HCT116 (cell line): Measurements from ENCODE around the gene MIF4GD. TPM values are rescaled to one million over a fixed set of nuclear protein-coding genes. Genes with fewer than 3 reads are reported as not detected.

Experiments used
- ATAC-seq: fragments of 200-7000 bp; cut with Tn5 transposase; 2 replicates; pipeline ENCODE4 v1.9.1; 2020; ENCODE audit warnings: mild to moderate bottlenecking, moderate library complexity
- BruUV-seq: library from RNA; stranded (reverse); fragments of 400-500 nt; replicated peaks from 2 replicates; lab custom pipeline; 2021; lab: Mats Ljungman, UMichigan
- CTCF ChIA-PET: fragments of 300-600 bp; sonication (Branson Sonifier 250); formaldehyde crosslinking; loops from one replicate; lab custom pipeline; 2021; ENCODE audit warnings: antibody characterized with exemption; lab: Charles Lee
- POLR2A ChIA-PET: fragments of 300-600, 350-600 bp; sonication (Branson Sonifier 250); formaldehyde crosslinking; loops from one replicate; lab custom pipeline; 2021; ENCODE audit warnings: antibody characterized with exemption; lab: Charles Lee
- RAD21 ChIA-PET, 2 experiments: fragments of 300-600 bp; sonication (Branson Sonifier 250); formaldehyde crosslinking; loops; one replicate each; lab custom pipeline; 2023; ENCODE audit warnings: low total read pairs in 2 of 2; ENCODE audit not compliant: uncharacterized antibody in 2 of 2, unreplicated experiment in 2 of 2, low non-redundant PET in 1 of 2; lab: Charles Lee
- DNase-seq: peaks from one replicate; pipeline ENCODE4 v3.0.0-alpha.2; 2010; ENCODE audit warnings: low read depth, low spot score
- H2AFZ ChIP-seq: fragments of 200-600 bp; shearing (Covaris generic), sonication (generic); 2 replicates; pipeline ENCODE4 v1.6.1; 2017; ENCODE audit warnings: low read depth, mixed run types, mixed read lengths, antibody characterized with exemption, low read length; ENCODE audit not compliant: poor library complexity, severe bottlenecking
- H3K27ac ChIP-seq: 2 replicates; pipeline ENCODE4 v1.5.1; 2012; ENCODE audit warnings: low read depth, low read length
- H3K27me3 ChIP-seq: fragments of 200-600 bp; sonication (generic); 2 replicates; pipeline ENCODE4 v1.6.1; 2016; ENCODE audit warnings: mixed run types, low read length, mixed read lengths; ENCODE audit not compliant: insufficient read depth
- H3K36me3 ChIP-seq, 2 experiments: fragments of 200-500 bp in 1 of 2; fragments of 200-600 bp in 1 of 2; sonication (Bioruptor generic) in 1 of 2; sonication (generic) in 1 of 2; 2 replicates each; pipeline versions ENCODE4 v1.5.1 to v1.6.1; 2014 to 2016; ENCODE audit warnings: low read length in 2 of 2, inconsistent platforms in 1 of 2, mixed read lengths in 1 of 2, mixed run types in 1 of 2; ENCODE audit not compliant: insufficient read depth in 2 of 2, control insufficient read depth in 1 of 2
- H3K4me1 ChIP-seq, 2 experiments: fragments of 200-600 bp in 1 of 2; sonication (generic) in 1 of 2; 2 replicates each; pipeline versions ENCODE4 v1.5.1 to v1.6.1; 2012 to 2017; ENCODE audit warnings: low read length in 2 of 2, inconsistent platforms in 1 of 2, mild to moderate bottlenecking in 1 of 2, mixed read lengths in 1 of 2, mixed run types in 1 of 2, moderate library complexity in 1 of 2; ENCODE audit not compliant: insufficient read depth in 2 of 2, control insufficient read depth in 1 of 2
- H3K4me2 ChIP-seq: fragments of 200-600 bp; sonication (generic); 2 replicates; pipeline ENCODE4 v1.6.1; 2017; ENCODE audit warnings: mixed run types, low read length, mixed read lengths
- H3K4me3 ChIP-seq, 2 experiments: fragments of 200-600 bp in 1 of 2; sonication (generic) in 1 of 2; replicated peaks in 1 of 2; 2 replicates each; pipeline ENCODE4 v1.5.1; 2011 to 2016; ENCODE audit warnings: low read length in 2 of 2, control low read depth in 1 of 2, low read depth in 1 of 2, mild to moderate bottlenecking in 1 of 2, mixed read lengths in 1 of 2, mixed run types in 1 of 2
- H3K79me2 ChIP-seq: fragments of 200-600 bp; sonication (generic); 2 replicates; pipeline ENCODE4 v1.6.1; 2017; ENCODE audit warnings: mild to moderate bottlenecking, mixed run types, low read length, moderate library complexity, mixed read lengths; ENCODE audit not compliant: insufficient read depth
- H3K9ac ChIP-seq: fragments of 200-600 bp; sonication (generic); 2 replicates; pipeline ENCODE4 v1.6.1; 2016; ENCODE audit warnings: low read length, mixed read lengths
- H3K9me2 ChIP-seq: fragments of 200-600 bp; sonication (generic), shearing (Covaris generic); 2 replicates; pipeline ENCODE4 v1.6.1; 2017; ENCODE audit warnings: mixed run types, mild to moderate bottlenecking, moderate library complexity; ENCODE audit not compliant: insufficient read depth
- H3K9me3 ChIP-seq, 2 experiments: fragments of 200-500 bp in 1 of 2; fragments of 200-600 bp in 1 of 2; sonication (Bioruptor generic) in 1 of 2; sonication (generic) in 1 of 2; 2 replicates each; pipeline ENCODE4 v1.6.1; 2014 to 2017; ENCODE audit warnings: low read length in 2 of 2, mixed read lengths in 2 of 2, inconsistent platforms in 1 of 2, low read depth in 1 of 2, mild to moderate bottlenecking in 1 of 2, mixed run types in 1 of 2, moderate library complexity in 1 of 2; ENCODE audit not compliant: control insufficient read depth in 1 of 2, insufficient read depth in 1 of 2
- H4K20me1 ChIP-seq: fragments of 200-600 bp; sonication (generic), shearing (Covaris generic); 2 replicates; pipeline ENCODE4 v1.6.1; 2017; ENCODE audit warnings: mixed run types, mild to moderate bottlenecking, moderate library complexity; ENCODE audit not compliant: insufficient read depth
- CTCF ChIP-seq, 3 experiments: fragments of 200-600 bp in 1 of 3; sonication (generic) in 1 of 3; IDR thresholded peaks in 2 of 3; conservative IDR thresholded peaks in 1 of 3; 2 replicates each; pipeline ENCODE4 v1.5.1; 2012 to 2017; ENCODE audit warnings: low read depth in 2 of 3, low read length in 2 of 3, antibody characterized with exemption in 1 of 3, borderline replicate concordance in 1 of 3, control low read depth in 1 of 3, mild to moderate bottlenecking in 1 of 3, mixed read lengths in 1 of 3, mixed run types in 1 of 3, moderate library complexity in 1 of 3; ENCODE audit not compliant: insufficient read depth in 1 of 3
- EGR1 ChIP-seq: IDR thresholded peaks from 2 replicates; pipeline ENCODE4 v1.6.1; 2012; ENCODE audit warnings: low read depth
- ELF1 ChIP-seq: IDR thresholded peaks from 2 replicates; pipeline ENCODE4 v1.6.1; 2012; ENCODE audit warnings: low read depth, borderline replicate concordance
- RAD21 ChIP-seq: IDR thresholded peaks from 2 replicates; pipeline ENCODE4 v1.6.1; 2012; ENCODE audit warnings: low read depth, mild to moderate bottlenecking
- SIN3A ChIP-seq: IDR thresholded peaks from 2 replicates; pipeline ENCODE4 v1.6.1; 2012; ENCODE audit warnings: low read depth
- TCF7L2 ChIP-seq: IDR thresholded peaks from 2 replicates; pipeline ENCODE4 v1.7.0; 2011; ENCODE audit warnings: borderline replicate concordance, inconsistent platforms; ENCODE audit not compliant: insufficient read depth, insufficient read length; ENCODE audit errors: extremely low read depth
- intact Hi-C: fragments of 100-400 bp; cut with micrococcal nuclease; formaldehyde crosslinking; loops from 2 replicates; pipeline ENCODE4 v1.10.0; 2022
- total RNA-seq: library from RNA; stranded (reverse); gene quantifications from one replicate; pipeline ENCODE4 v1.2.1, GENCODE V29; 2021; ENCODE audit not compliant: unreplicated experiment

MIF4GD gene
- total RNA-seq, 1 experiment from 2014 or later: 35.2 TPM

DNA sequence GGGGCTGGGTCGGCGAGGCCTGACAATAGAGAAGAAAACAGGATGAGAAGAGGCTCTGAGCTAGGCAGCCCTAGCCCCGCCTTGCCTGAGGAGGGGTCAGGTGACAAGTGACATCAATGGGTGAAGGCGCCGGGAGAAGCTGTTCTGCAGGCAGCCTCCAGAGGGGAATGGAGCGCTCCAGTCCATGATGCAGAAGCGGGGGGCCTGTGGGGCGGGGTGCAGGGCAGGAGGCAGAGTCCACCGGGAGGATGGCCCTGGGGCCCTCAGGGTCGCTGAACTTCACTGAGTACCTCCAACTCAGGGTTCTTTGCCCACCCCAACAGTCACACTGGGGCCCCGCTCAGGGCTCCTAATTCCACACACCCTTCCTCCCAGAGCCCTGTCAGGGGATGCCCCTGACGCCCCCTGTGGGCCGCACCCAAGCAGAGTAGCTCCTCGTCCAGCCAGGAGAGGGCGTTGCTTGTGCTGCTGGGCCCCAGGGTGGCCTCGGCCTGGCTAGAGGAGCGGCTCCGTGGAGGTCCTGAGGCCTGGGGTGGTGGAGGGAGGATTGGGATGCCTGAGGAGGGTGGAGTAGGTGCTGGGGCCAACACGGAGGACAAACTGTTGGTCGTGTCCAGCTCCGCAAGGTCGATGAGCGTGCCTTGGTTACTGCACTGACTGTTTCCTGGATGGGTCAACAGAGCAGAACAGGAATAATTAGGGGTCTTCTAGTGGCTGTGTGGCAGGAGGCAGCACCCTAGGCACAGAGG is 30.5 kb downstream of the MIF4GD start (continued):
- TF ChIP-seq CTCF (IDR thresholded peaks at IDR 0.05 in 2 of 3, conservative IDR thresholded peaks at IDR 0.05 in 1 of 3; ENCODE audit: borderline replicate concordance in 1 of 3, insufficient read depth in 1 of 3, low read depth in 2 of 3, low read length in 2 of 3) (peak; percentile 99 to 100 (median 100)), RAD21 (peak; percentile 69), EGR1 (no peak), SIN3A (no peak), ELF1 (no peak)
- TF ChIP-seq, all 23 proteins: peak for 4

DNA sequence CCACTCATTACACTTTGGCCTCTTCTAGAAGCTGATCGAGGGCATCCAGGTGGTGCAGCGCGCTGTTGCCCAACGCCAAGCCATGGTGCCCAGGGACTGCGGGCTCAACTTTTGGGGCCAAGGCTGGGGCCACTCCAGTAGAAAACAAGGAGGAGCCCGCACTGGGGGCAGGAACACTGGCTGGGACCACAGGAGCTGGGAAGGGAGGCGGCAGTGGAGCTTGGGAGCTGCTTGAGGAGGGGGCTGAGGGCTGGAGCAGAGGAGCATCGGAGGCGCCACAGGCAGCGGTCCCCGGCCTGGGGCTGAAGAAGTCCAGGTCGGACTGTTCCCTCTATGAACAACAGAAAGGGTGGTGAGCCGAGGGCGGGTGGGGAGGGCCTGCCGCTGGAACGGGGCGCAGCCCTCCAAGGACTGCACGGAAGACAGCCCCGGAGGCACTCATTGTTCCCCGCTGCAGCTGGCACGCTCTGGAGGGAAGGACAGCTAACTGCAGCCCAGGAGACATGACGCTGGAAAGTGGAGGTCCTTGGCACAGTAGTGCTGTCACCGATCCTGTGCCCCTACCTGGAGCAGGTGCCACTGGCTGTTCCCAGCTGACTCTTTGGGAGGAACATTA is 31.1 kb downstream of the MIF4GD start:
- CTCF ChIA-PET: interaction anchor here (0.6 to 3.3 kb wide), 26 partner anchors 8 to 508 kb away, joined by 3 to 30 read pairs (median 4); partner anchors contain the start of genes GGA3, GRB2, JPT1 and MIF4GD
- Histone ChIP-seq H3K36me3 (peaks cover 66 to 83% of the 10 kb centered on the region in 2 experiments), H4K20me1 (peaks cover 6% of the 10 kb centered on the region; the same call in 1 of the 2 replicates), H3K9me2 (no peaks in the 10 kb centered on the region), H3K4me3 (no peak overlapping the region), H3K79me2 (no peaks in the 10 kb centered on the region), H3K27me3 (no peaks in the 10 kb centered on the region), H3K4me1 (peaks cover 0 to 11% of the 10 kb centered on the region in 2 experiments; a peak in 1 of 4 replicates), H3K4me2 (no peak overlapping the region), H3K9me3 (no peaks in the 10 kb centered on the region), H2AFZ (no peak overlapping the region), H3K9ac (no peak overlapping the region), H3K27ac (peak overlapping the region; percentile 24; the same call in 1 of the 2 replicates)
- RAD21 ChIA-PET: no interaction called here
- POLR2A ChIA-PET: interaction anchor here (0.6 to 1.5 kb wide), 4 partner anchors 22 to 126 kb away, joined by 3 to 6 read pairs (median 4); partner anchors contain the start of genes GGA3, MIF4GD and MRPS7
- intact Hi-C loops: loop anchor here (1.0 to 2.0 kb wide), 2 partner anchors 165 to 172 kb away; partner anchors contain the start of gene GRB2
- DNase-seq: no peak
- ATAC-seq: peak; percentile 1; the same call in 1 of the 2 replicates
- no TSS peak for BruUV-seq
- no peak for TF ChIP-seq TCF7L2
